Activated effector memory CD4-positive, alpha-beta T cell treated with Interleukin-2 at 50 U/mL for 16 hours (primary cell): ENCODE results near the gene TSC2.
A peak's percentile ranks its signal among the peaks of the same experiment; 100 is the strongest.

Source experiments
- DNase-seq: peaks from one replicate; pipeline ENCODE4 v3.0.0-alpha.2; 2020

Gene TSC2

DNA sequence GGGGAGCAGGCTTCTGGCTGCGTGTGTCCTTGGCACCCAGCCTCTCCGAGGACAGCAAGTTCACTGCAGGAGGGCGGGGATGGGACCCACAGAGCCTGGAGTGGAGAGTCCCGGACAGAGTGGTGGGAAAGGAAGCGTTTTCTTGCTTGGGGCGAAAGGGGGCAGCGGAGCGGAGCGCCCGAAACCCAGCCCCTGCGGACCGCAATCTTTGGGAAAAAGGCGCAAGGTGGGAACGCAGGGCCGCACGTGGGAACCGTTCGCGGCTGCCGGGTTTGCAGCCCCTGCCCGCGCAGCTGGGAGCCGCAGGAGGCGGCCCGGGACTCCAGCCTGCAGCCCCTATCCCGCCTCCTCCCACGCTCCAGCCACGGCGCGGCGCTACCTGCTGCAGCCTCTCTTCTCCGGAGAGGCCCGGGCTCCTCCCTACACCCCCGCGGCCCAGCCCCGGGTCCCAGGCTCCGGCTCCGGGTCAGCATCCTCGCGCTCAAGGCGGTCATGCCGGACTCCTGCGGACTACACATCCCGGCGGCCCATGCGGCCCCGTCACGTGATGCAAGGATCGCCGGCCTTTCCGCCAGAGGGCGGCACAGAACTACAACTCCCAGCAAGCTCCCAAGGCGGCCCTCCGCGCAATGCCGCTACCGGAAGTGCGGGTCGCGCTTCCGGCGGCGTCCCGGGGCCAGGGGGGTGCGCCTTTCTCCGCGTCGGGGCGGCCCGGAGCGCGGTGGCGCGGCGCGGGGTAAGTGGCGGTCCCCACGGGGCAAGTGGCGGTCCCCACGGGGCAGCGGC, at the start of gene TSC2, which contains the start of gene NTHL1:
Gene TSC2 (plus strand): TSS at position 656 of the 786 bp plus-strand sequence. CDS start 631 bp downstream, outside the sequence.
Gene NTHL1 (minus strand): TSS at position 505 of the 786 bp plus-strand sequence. CDS start 11 bp downstream, at position 494.
- DNase-seq, result peak; percentile 91

DNA sequence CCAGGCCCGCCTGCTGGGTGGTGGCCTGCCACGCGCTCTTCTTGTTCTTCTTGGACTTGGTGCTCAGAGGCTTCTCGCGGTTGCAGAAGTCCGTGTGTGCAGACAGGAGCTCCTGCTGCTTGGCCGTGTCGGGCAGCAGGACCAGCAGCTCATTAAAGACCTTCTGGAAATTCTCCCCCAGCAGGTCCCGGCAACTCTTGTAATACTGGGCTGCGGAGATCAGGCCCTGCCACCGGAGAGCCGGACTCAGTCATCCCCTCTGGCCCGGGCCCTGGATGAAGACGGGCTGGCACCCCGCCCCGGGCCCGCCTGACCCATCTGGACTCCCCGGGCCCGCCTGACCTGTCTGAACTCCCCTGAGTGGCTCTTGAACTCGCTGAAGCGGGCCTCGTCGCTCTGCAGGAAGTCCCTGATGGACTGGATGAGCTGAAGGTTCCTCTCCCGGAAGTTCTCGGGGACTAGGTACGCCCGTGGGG, 49.4 kb upstream of the TSC2 start:
- no peak for DNase-seq

DNA sequence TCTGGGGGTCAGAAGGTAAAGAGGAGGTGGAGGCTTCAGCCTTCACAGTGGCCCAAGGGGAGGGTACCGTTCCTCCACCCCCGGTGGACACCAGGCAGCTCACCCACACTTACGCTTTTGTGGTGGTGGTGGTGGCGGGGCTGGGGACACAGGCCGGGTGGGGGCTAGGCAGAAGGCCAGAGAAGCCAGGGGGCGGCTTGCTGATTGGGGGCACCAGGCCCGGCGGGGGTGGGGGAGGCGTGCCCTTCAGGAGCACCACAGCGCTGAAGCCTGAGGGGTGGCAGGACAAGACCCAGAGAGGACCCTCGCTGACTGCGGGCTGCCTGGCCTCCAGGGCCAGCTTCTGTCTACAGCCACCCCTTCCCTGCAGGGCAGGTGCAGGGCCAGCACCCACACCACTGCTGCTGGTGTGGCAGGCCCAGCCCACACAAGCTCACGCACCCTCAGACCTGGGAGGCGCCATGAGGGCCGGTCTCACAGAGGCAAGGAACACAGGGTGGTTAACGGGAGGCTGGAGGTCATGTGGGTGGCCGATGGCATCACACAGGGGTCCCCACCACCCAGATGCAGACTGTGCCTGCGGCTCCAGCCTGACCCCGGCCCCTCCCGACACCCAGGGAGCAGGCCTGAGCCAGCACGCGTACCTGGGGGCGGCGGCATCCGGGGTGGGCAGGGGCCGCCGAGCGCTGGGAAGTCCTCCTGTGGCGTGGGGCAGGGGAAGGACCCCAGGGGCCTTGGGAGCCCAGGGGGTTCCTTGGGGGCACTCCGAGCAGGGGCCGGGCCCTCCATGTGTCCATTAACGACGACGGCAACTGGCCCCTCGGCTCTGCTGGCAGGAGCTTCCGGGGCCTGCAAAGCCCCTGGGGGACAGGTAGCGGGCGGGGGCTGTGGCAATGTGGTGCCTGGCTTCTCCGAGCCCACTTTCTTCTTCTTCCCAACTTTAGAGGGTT, 48.7 kb upstream of the TSC2 start:
- DNase-seq, result no peak

- DNase-seq, result no peak
Measured at GRCh38 chr16:1999866-2000514, 47.8 kb upstream of the TSC2 start.

GRCh38 chr16:2001035-2001434, 46.8 kb upstream of the TSC2 start:
- DNase-seq, result no peak

- DNase-seq, result no peak
Measured at GRCh38 chr16:2001456-2002355, 46.1 kb upstream of the TSC2 start.

GRCh38 chr16:2002406-2003230, 45.2 kb upstream of the TSC2 start:
- DNase-seq, result no peak

GRCh38 chr16:2003231-2003826, 44.5 kb upstream of the TSC2 start:
- DNase-seq, result no peak

- DNase-seq, result peak; percentile 73
Measured at GRCh38 chr16:2003827-2004641, 43.8 kb upstream of the TSC2 start.

DNA sequence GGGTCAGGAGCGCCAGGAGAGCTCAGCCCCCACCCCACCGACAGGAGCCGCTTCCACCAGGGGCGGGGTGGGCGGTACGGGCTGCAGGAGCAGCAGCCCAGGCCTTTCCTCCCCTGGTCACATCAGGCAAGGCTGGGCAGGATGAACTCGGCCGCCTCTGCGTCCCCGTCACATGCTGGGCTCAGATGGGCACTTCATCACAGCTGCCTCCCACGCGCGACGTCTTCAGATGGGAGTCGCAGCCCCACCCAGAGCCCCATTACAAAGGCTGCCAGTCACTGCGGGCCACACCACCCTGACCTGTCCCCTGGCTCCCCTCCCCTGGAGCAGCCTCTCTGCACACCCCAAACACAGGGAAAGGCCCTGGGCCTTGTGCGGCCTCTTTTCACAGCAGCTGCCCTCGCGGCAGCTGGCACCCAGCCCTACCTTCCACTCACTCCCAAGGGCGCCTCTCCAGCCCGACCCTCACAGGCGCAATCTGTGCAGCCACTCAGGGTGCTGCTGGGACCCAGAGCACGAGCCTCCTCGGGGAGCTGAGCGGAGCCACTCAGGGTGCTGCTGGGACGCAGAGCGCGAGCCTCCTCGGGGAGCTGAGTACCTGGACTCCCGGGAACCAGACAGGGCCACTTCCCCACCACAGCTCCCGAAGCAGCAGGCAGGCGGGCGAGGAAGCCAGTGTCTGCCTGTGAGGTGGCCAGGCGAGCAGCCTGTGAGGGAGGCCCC, 42.8 kb upstream of the TSC2 start:
- DNase-seq, result no peak

DNA sequence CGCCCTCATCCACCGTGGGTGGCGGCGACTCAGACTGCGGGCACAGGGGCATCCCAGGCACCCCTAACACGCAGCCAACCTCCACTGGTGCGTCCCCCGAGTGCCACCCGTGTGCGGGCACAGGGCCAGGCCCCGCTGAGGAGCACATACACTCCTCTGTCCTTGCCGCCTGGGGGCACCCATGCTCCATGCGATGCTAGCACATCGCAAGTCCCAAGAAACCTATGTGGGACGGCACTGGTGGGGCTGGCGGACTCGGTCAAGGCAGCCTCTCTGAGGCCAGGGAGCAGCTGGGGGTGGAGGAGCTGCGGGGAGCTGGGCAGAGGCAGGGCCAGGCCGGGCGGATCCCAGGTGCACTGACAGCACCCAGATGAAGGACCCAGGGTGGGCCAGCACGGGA, 42.1 kb upstream of the TSC2 start:
- DNase-seq, result no peak

DNA sequence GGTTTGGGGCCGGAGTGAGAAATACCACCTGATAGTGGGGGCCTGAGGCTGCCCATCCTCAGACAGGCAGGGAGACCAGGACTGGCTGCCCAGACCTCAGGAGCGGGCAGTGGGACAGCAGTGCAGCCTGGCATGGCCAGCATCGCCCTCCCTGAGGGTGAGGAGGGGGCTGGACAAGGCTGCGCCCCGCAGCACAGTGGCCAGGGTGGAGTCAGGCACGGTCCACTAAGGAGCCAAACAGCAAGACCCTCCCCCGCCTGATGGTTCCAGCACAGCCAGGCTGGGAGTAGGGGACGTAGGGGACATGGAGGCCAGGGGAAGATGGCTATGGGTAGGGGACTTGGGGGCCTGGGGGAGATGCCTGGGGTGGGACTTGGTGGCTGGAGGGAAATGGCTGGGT, 41.5 kb upstream of the TSC2 start:
- no peak for DNase-seq

- no peak for DNase-seq
Measured at GRCh38 chr16:2007081-2007836, 40.5 kb upstream of the TSC2 start.

GRCh38 chr16:2008009-2008526, 39.7 kb upstream of the TSC2 start:
- DNase-seq, result no peak

GRCh38 chr16:2008631-2009163, 39.1 kb upstream of the TSC2 start:
- DNase-seq, result peak; percentile 5

DNA sequence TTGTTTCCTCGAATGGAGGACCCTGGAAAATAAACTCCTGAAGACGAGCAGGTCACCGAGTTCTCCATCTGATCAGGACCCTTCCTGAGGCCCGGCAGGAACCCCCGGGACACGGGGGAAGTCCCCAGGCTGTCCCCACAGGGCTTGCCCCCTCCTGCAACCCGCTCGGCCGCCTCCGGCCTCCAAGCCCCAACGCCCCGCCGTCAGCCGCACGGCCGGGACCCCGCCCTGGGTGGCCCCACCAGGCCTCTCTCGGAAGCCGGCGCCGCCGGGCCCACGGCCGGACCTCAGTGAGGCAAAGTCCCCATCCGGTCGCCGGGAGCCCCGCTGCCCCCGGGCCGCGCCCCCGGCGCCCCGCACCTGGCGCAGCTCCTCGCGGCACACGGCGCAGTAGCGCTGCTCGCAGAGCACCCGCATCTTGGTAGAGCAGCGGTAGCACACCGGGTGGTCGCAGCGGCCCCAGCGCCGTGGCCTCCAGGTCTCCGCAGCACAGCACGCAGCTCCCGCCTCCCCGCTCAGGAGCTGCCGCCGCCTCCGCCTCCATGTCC, 38.5 kb upstream of the TSC2 start:
- no peak for DNase-seq

DNA sequence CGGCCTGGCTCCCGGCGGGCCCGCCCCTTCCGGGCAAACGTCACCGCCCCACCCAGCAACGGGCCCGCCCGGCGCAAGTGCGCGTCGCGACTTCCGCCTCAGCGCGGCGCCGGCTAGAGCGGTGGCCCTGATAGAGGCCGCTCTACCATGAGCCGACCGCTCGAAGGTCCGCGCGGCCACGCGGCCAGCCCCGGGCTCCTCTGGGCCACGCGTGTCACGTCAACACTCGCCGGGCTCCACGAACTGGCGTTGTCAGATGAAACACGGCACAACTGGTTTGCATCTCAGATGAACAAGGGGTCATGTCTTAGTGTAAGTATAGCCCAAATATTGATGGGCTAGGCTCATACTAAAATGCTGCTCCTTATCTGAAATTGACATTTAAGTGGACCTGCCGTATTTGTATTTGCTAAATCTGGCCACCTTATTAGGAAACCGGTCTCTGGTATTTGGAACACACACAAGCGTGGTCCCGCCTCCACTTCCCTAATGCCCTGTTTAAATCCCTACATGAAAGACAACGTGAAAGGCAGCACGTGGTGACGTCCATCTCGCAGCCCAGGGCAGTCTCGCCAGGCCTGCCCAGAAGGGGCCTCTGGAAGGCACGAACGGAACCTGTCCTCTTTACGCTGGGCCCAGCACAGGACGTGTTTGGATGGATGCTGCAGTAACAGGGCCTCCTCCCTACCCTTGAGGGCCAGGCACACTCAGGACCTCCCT, 37.8 kb upstream of the TSC2 start, which contains the start of gene ZNF598:
Gene ZNF598 (minus strand): TSS at position 31 of the 720 bp plus-strand sequence.
- peak; percentile 69 for DNase-seq
